Ascending aorta (tissue), 2 donors: ENCODE results near the gene GNAQ. TPM values are rescaled to one million over a fixed set of nuclear protein-coding genes. Genes with fewer than 3 reads are reported as not detected.

Experiments used
- DNase-seq, 2 donors: peaks; one replicate each; pipeline ENCODE4 v3.0.0-alpha.2; 2019; ENCODE audit warnings: low spot score in 2 of 2
- H3K27ac ChIP-seq, 2 donors: fragments of 200-600 bp; sonication (generic); one replicate each; pipeline ENCODE4 v1.5.1; 2016 to 2017; ENCODE audit warnings: mild to moderate bottlenecking in 1 of 2
- H3K27me3 ChIP-seq: fragments of 200-600 bp; sonication (generic); one replicate; pipeline ENCODE4 v1.5.1; 2017
- H3K36me3 ChIP-seq, 2 donors: fragments of 200-600 bp; sonication (generic); one replicate each; pipeline ENCODE4 v1.5.1; 2016
- H3K4me1 ChIP-seq, 2 donors: fragments of 200-600 bp; sonication (generic); one replicate each; pipeline ENCODE4 v1.5.1; 2016 to 2017; ENCODE audit warnings: mild to moderate bottlenecking in 1 of 2
- H3K4me3 ChIP-seq, 2 donors: fragments of 200-600 bp; sonication (generic); one replicate each; pipeline ENCODE4 v1.5.1; 2016 to 2017; ENCODE audit warnings: mild to moderate bottlenecking in 1 of 2
- H3K9me3 ChIP-seq, 2 donors: fragments of 200-600 bp; sonication (generic); one replicate each; pipeline ENCODE4 v1.5.1; 2016
- intact Hi-C: fragments of 100-400 bp; cut with DNase I; formaldehyde crosslinking; loops from one replicate; pipeline ENCODE4 v1.15.1; 2023
- total RNA-seq: library from RNA; depleted of rRNA; stranded (reverse); fragments of >200 nt; gene quantifications from one replicate; pipeline ENCODE4 v1.1.0, GENCODE V29; 2016
- TF ChIP-seq, protein P1 (sequence below), 3 experiments: fragments of 200-600 bp in 2 of 3; fragments of 450-650 bp in 1 of 3; sonication (generic) in 2 of 3; IDR thresholded peaks; one replicate each; pipeline ENCODE4 v1.5.1; 2016 to 2019; ENCODE audit warnings: antibody characterized with exemption in 3 of 3, mild to moderate bottlenecking in 1 of 3, moderate library complexity in 1 of 3

The GNAQ gene
- total RNA-seq, 1 donor from 2014 or later = 29.2 TPM

GRCh38 chr9:77978086-77978781 lies 53.4 kb downstream of the GNAQ start:
- TF ChIP-seq, protein P1, sequence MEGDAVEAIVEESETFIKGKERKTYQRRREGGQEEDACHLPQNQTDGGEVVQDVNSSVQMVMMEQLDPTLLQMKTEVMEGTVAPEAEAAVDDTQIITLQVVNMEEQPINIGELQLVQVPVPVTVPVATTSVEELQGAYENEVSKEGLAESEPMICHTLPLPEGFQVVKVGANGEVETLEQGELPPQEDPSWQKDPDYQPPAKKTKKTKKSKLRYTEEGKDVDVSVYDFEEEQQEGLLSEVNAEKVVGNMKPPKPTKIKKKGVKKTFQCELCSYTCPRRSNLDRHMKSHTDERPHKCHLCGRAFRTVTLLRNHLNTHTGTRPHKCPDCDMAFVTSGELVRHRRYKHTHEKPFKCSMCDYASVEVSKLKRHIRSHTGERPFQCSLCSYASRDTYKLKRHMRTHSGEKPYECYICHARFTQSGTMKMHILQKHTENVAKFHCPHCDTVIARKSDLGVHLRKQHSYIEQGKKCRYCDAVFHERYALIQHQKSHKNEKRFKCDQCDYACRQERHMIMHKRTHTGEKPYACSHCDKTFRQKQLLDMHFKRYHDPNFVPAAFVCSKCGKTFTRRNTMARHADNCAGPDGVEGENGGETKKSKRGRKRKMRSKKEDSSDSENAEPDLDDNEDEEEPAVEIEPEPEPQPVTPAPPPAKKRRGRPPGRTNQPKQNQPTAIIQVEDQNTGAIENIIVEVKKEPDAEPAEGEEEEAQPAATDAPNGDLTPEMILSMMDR (IDR thresholded peaks at IDR 0.05) = no peak
- Histone ChIP-seq H3K9me3 (no peaks in the 10 kb centered on the region), H3K27ac (no peak overlapping the region), H3K4me3 (no peak overlapping the region), H3K27me3 (no peaks in the 10 kb centered on the region), H3K36me3 (no peaks in the 10 kb centered on the region), H3K4me1 (peaks cover 4 to 16% of the 10 kb centered on the region in 2 donors)
- DNase-seq = no peak
- intact Hi-C loops = no loop called here

DNA sequence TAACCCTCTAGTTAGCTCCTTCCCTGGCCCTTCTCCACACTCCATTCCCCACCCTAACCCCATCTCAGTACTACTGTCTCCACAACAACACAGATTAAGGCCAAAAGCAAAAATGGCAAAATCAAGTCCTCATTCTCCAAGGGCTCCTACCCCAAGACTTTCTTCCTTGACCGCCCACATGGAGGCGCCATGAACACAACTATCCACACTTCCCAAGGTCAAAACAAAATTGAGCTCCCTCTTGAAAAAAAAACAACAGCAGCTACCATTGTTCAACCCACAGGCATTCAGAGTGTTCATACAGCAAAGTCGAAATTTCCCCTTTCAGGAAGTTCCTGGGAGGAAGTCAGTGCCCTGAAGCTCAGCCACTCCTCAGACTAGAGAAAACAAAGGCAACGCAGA lies 54.4 kb downstream of the GNAQ start:
- peak in 1 of 2 donors; percentile 68 for DNase-seq
- intact Hi-C loops = no loop called here
- TF ChIP-seq, protein P1 (IDR thresholded peaks at IDR 0.05) = peak in 2 of 3 experiments; percentile 24 to 45
- no peaks in the 10 kb centered on the region for H3K27me3 ChIP-seq
- no peak overlapping the region for H3K27ac ChIP-seq
- H3K9me3 ChIP-seq = no peaks in the 10 kb centered on the region
- H3K36me3 ChIP-seq = no peaks in the 10 kb centered on the region
- H3K4me3 ChIP-seq = no peak overlapping the region
- H3K4me1 ChIP-seq = peaks cover 4 to 16% of the 10 kb centered on the region in 2 donors

DNA sequence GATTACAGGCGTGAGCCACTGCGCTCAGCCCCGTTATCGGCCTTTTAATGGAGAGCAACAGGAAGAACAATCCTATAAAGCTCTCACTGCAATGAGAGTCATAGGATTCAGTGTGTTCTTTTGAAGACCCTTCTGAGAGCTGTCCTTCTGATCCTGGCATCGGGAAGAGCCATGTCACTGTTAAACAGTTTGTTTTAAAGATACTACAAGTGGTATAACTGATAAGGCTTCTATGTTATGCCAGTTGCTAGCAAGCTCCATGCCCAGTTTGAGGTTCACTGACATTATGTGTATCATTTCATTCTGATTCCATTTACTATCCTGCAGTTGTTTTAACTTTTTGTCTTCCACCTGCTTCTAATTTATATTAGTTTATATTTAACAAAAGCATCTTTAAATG lies 55.8 kb downstream of the GNAQ start:
- DNase-seq = no peak
- H3K4me1 ChIP-seq = peaks cover 0 to 5% of the 10 kb centered on the region in 2 donors
- no peaks in the 10 kb centered on the region for H3K9me3 ChIP-seq
- no peak overlapping the region for H3K4me3 ChIP-seq
- TF ChIP-seq, protein P1 (IDR thresholded peaks at IDR 0.05) = no peak
- no peak overlapping the region for H3K27ac ChIP-seq
- intact Hi-C loops = no loop called here
- H3K36me3 ChIP-seq = no peaks in the 10 kb centered on the region
- H3K27me3 ChIP-seq = no peaks in the 10 kb centered on the region

- TF ChIP-seq, protein P1 (IDR thresholded peaks at IDR 0.05) = no peak
- H3K27me3 ChIP-seq = no peaks in the 10 kb centered on the region
- no peaks in the 10 kb centered on the region for H3K4me1 ChIP-seq
- H3K27ac ChIP-seq = no peak overlapping the region
- no peaks in the 10 kb centered on the region for H3K36me3 ChIP-seq
- DNase-seq = no peak
- H3K4me3 ChIP-seq = no peak overlapping the region
- H3K9me3 ChIP-seq = no peaks in the 10 kb centered on the region
- intact Hi-C loops = no loop called here
Observed at GRCh38 chr9:77975036-77975435, 56.6 kb downstream of the GNAQ start.

DNA sequence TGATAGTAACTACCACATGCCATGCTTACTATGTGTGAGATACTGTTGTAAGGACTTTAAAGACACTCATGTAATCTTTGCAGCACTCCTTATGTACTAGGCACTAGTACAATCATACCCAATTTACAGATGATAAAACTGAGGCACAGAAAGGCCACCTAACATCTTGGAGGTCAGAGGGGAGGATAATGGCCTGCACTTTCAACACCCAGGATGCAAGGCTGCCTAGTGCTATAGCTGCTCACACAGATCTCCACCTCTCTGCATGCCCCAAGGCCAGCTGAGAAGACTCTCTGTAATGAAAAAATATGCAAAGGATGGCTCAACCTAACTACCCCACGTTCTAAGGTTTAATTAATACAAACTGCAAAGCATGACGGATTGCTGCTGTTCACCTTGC lies 57.2 kb downstream of the GNAQ start:
- intact Hi-C loops = no loop called here
- no peaks in the 10 kb centered on the region for H3K36me3 ChIP-seq
- H3K27ac ChIP-seq = no peak overlapping the region
- TF ChIP-seq, protein P1 (IDR thresholded peaks at IDR 0.05) = no peak
- DNase-seq = no peak
- no peak overlapping the region for H3K4me3 ChIP-seq
- H3K4me1 ChIP-seq = no peaks in the 10 kb centered on the region
- no peaks in the 10 kb centered on the region for H3K9me3 ChIP-seq
- no peaks in the 10 kb centered on the region for H3K27me3 ChIP-seq
